HEK293 (cell line): ENCODE data around the gene TUT1.

Experiments
- CTCF ChIA-PET: fragments of 350-600 bp; formaldehyde crosslinking; extraction: SDS; loops from one replicate; lab custom pipeline; 2021; ENCODE audit warnings: antibody characterized with exemption; lab: Yijun Ruan, JAX
- POLR2A ChIA-PET: fragments of 300-600 bp; formaldehyde crosslinking; extraction: SDS; loops from one replicate; lab custom pipeline; 2020; ENCODE audit warnings: antibody characterized with exemption, inconsistent platforms; lab: Yijun Ruan, JAX
- H3K27ac ChIP-seq: fragments of 200-500 bp; sonication (Bioruptor generic); 2 replicates; pipeline ENCODE4 v1.5.1; 2014; ENCODE audit warnings: low read depth, low read length, control low read depth, inconsistent platforms; ENCODE audit errors: extremely low read depth
- H3K36me3 ChIP-seq, 2 experiments: fragments of 200-500 bp in 1 of 2; sonication (Bioruptor generic) in 1 of 2; 1 replicate in 1 of 2; 2 replicates in 1 of 2; pipeline ENCODE4 v1.5.1; 2014 to 2017; ENCODE audit warnings: inconsistent platforms in 2 of 2, low read length in 2 of 2; ENCODE audit not compliant: control insufficient read depth in 2 of 2, insufficient read depth in 1 of 2
- H3K4me1 ChIP-seq: fragments of 200-500 bp; sonication (Bioruptor generic); 2 replicates; pipeline ENCODE4 v1.5.1; 2014; ENCODE audit warnings: mild to moderate bottlenecking, low read length, inconsistent platforms; ENCODE audit not compliant: control insufficient read depth, insufficient read depth
- H3K4me3 ChIP-seq: 2 replicates; pipeline ENCODE4 v1.5.1; 2011; ENCODE audit warnings: low read depth, mild to moderate bottlenecking, control low read depth, low read length, moderate library complexity
- H3K9me3 ChIP-seq: fragments of 200-500 bp; sonication (Bioruptor generic); 2 replicates; pipeline ENCODE4 v1.5.1; 2014; ENCODE audit warnings: low read depth, low read length, inconsistent platforms; ENCODE audit not compliant: control insufficient read depth, insufficient read depth
- EGR2 ChIP-seq: fragments of 450-650 bp; formaldehyde crosslinking; IDR thresholded peaks from 2 replicates; pipeline ENCODE4 v1.5.1; 2016; ENCODE audit warnings: low read depth, missing biosample characterization, missing genetic modification characterization
- PRDM6 ChIP-seq: fragments of 450-650 bp; formaldehyde crosslinking; IDR thresholded peaks from 2 replicates; pipeline ENCODE4 v1.5.1; 2017; ENCODE audit warnings: missing biosample characterization, missing genetic modification characterization
- SETDB1 ChIP-seq: IDR thresholded peaks from one replicate; pipeline ENCODE4 v1.6.1; 2017; ENCODE audit warnings: mild to moderate bottlenecking, low read length, moderate library complexity, mixed read lengths; ENCODE audit not compliant: insufficient read length
- YY1 ChIP-seq: fragments of 450-650 bp; formaldehyde crosslinking; IDR thresholded peaks from 2 replicates; pipeline ENCODE4 v1.5.1; 2018; ENCODE audit warnings: missing biosample characterization, missing genetic modification characterization
- ZBTB10 ChIP-seq: fragments of 450-650 bp; formaldehyde crosslinking; IDR thresholded peaks from 2 replicates; pipeline ENCODE4 v1.5.1; 2016; ENCODE audit warnings: missing biosample characterization, missing genetic modification characterization
- ZBTB20 ChIP-seq: fragments of 450-650 bp; formaldehyde crosslinking; IDR thresholded peaks from 2 replicates; pipeline ENCODE4 v1.5.1; 2016; ENCODE audit warnings: missing biosample characterization, missing genetic modification characterization
- ZEB2 ChIP-seq: fragments of 450-650 bp; formaldehyde crosslinking; IDR thresholded peaks from 2 replicates; pipeline ENCODE4 v1.5.1; 2016; ENCODE audit warnings: missing biosample characterization, missing genetic modification characterization
- ZFP69B ChIP-seq: fragments of 450-650 bp; formaldehyde crosslinking; IDR thresholded peaks from 2 replicates; pipeline ENCODE4 v1.5.1; 2016; ENCODE audit warnings: missing biosample characterization, missing genetic modification characterization
- ZNF148 ChIP-seq: fragments of 450-650 bp; formaldehyde crosslinking; IDR thresholded peaks from 2 replicates; pipeline ENCODE4 v1.5.0; 2017; ENCODE audit warnings: missing biosample characterization, missing genetic modification characterization, borderline replicate concordance
- ZNF211 ChIP-seq: fragments of 450-650 bp; formaldehyde crosslinking; IDR thresholded peaks from 2 replicates; pipeline ENCODE4 v1.5.1; 2016; ENCODE audit warnings: low read depth, missing biosample characterization, missing genetic modification characterization
- ZNF274 ChIP-seq, 2 experiments: fragments of 200-500 bp in 1 of 2; fragments of 450-650 bp in 1 of 2; sonication (Bioruptor generic) in 1 of 2; formaldehyde crosslinking in 1 of 2; IDR thresholded peaks; 2 replicates each; pipeline versions ENCODE4 v1.5.1 to v1.6.1; 2014 to 2016; ENCODE audit warnings: borderline replicate concordance in 1 of 2, inconsistent platforms in 1 of 2, low read length in 1 of 2, missing biosample characterization in 1 of 2, missing genetic modification characterization in 1 of 2
- ZNF280C ChIP-seq: fragments of 450-650 bp; formaldehyde crosslinking; IDR thresholded peaks from 2 replicates; pipeline ENCODE4 v1.5.1; 2016; ENCODE audit warnings: missing biosample characterization, missing genetic modification characterization
- ZNF302 ChIP-seq: fragments of 450-650 bp; formaldehyde crosslinking; IDR thresholded peaks from 2 replicates; pipeline ENCODE4 v1.5.1; 2016; ENCODE audit warnings: missing biosample characterization, missing genetic modification characterization, low read depth
- ZNF391 ChIP-seq: fragments of 450-650 bp; formaldehyde crosslinking; IDR thresholded peaks from 2 replicates; pipeline ENCODE4 v1.5.1; 2016; ENCODE audit warnings: low read depth, missing biosample characterization, missing genetic modification characterization, borderline replicate concordance
- ZNF501 ChIP-seq: fragments of 450-650 bp; formaldehyde crosslinking; IDR thresholded peaks from 2 replicates; pipeline ENCODE4 v1.5.1; 2016; ENCODE audit warnings: missing biosample characterization, missing genetic modification characterization
- ZNF549 ChIP-seq: fragments of 450-650 bp; IDR thresholded peaks from 2 replicates; pipeline ENCODE4 v1.5.1; 2018; ENCODE audit warnings: missing biosample characterization, missing genetic modification characterization, mild to moderate bottlenecking, inconsistent platforms, moderate library complexity
- ZNF555 ChIP-seq: fragments of 450-650 bp; formaldehyde crosslinking; conservative IDR thresholded peaks from 2 replicates; pipeline ENCODE4 v1.5.1; 2017; ENCODE audit warnings: missing biosample characterization, mild to moderate bottlenecking, missing genetic modification characterization, inconsistent platforms
- ZNF558 ChIP-seq: fragments of 450-650 bp; formaldehyde crosslinking; IDR thresholded peaks from 2 replicates; pipeline ENCODE4 v1.5.1; 2016; ENCODE audit warnings: missing biosample characterization, missing genetic modification characterization
- ZNF585B ChIP-seq: fragments of 450-650 bp; formaldehyde crosslinking; IDR thresholded peaks from 2 replicates; pipeline ENCODE4 v1.5.1; 2016; ENCODE audit warnings: missing biosample characterization, missing genetic modification characterization
- ZNF610 ChIP-seq: fragments of 450-650 bp; formaldehyde crosslinking; IDR thresholded peaks from 2 replicates; pipeline ENCODE4 v1.5.1; 2016; ENCODE audit warnings: missing biosample characterization, missing genetic modification characterization, borderline replicate concordance
- ZNF747 ChIP-seq: fragments of 450-650 bp; formaldehyde crosslinking; IDR thresholded peaks from 2 replicates; pipeline ENCODE4 v1.5.1; 2016; ENCODE audit warnings: missing biosample characterization, missing genetic modification characterization
- ZNF777 ChIP-seq: fragments of 450-650 bp; formaldehyde crosslinking; IDR thresholded peaks from 2 replicates; pipeline ENCODE4 v1.5.1; 2017; ENCODE audit warnings: missing biosample characterization, missing genetic modification characterization, borderline replicate concordance
- ZSCAN16 ChIP-seq: fragments of 450-650 bp; formaldehyde crosslinking; IDR thresholded peaks from 2 replicates; pipeline ENCODE4 v1.5.1; 2016; ENCODE audit warnings: missing biosample characterization, missing genetic modification characterization
- ZXDB ChIP-seq: fragments of 450-650 bp; formaldehyde crosslinking; IDR thresholded peaks from 2 replicates; pipeline ENCODE4 v1.5.1; 2016; ENCODE audit warnings: missing biosample characterization, missing genetic modification characterization

Gene TUT1

GRCh38 chr11:62599069-62599696, 7.9 kb upstream of the TUT1 start (continued):
- TF ChIP-seq ZXDB (tag by site-specific recombination), result peak; percentile 100
- TF ChIP-seq ZNF280C, result no peak

- POLR2A ChIA-PET, result interaction anchor here (1.1 to 6.0 kb wide), 2 partner anchors 21 to 26 kb away, joined by 3 to 109 read pairs; partner anchors contain the start of genes B3GAT3 and EEF1G
- no peak for TF ChIP-seq ZNF610
- no peak for TF ChIP-seq ZNF747 (tag by site-specific recombination)
- TF ChIP-seq EGR2 (tag by site-specific recombination), result no peak
- no peak for TF ChIP-seq ZSCAN16
- no peak for TF ChIP-seq ZNF555 (tag by site-specific recombination)
- TF ChIP-seq ZNF777, result no peak
- no peak for TF ChIP-seq ZNF274 (IDR thresholded peaks at IDR 0.05; ENCODE audit: low read length)
- TF ChIP-seq ZNF274 (tag by site-specific recombination; IDR thresholded peaks at IDR 0.05; ENCODE audit: borderline replicate concordance), result no peak
- no peak for TF ChIP-seq ZEB2 (tag by site-specific recombination)
- TF ChIP-seq ZNF211 (tag by site-specific recombination), result no peak
- no peak for TF ChIP-seq YY1 (tag by site-specific recombination)
- no peak for TF ChIP-seq ZNF501 (tag by site-specific recombination)
- TF ChIP-seq ZNF549 (tag by site-specific recombination), result no peak
- no peak for TF ChIP-seq ZBTB10 (tag by site-specific recombination)
- TF ChIP-seq SETDB1, result no peak
- no peak for TF ChIP-seq ZNF558
- H3K27ac ChIP-seq, result no peak overlapping the region
- H3K36me3 ChIP-seq, result peaks cover 17 to 72% of the 10 kb centered on the region in 2 experiments; a peak in 2 of 3 replicates
- no peak overlapping the region for H3K4me3 ChIP-seq
- CTCF ChIA-PET, result interaction anchor here (1.4 to 2.7 kb wide), 2 partner anchors 17 to 20 kb away, joined by 5 to 15 read pairs; partner anchors contain the start of gene EML3
- H3K9me3 ChIP-seq, result no peaks in the 10 kb centered on the region
- no peaks in the 10 kb centered on the region for H3K4me1 ChIP-seq
Measured at GRCh38 chr11:62595124-62595523, 3.8 kb upstream of the TUT1 start.

GRCh38 chr11:62593434-62594044, 2.2 kb upstream of the TUT1 start:
- no peaks in the 10 kb centered on the region for H3K4me1 ChIP-seq
- CTCF ChIA-PET, result interaction anchor here (0.6 to 3.5 kb wide), 19 partner anchors 10 to 199 kb away, joined by 3 to 19 read pairs (median 4); partner anchors contain the start of genes B3GAT3, EEF1G, EML3 and LRRN4CL
- TF ChIP-seq ZNF148, result no peak
- TF ChIP-seq PRDM6 (tag by site-specific recombination), result no peak
- no peak for TF ChIP-seq ZNF391 (tag by site-specific recombination)
- no peak for TF ChIP-seq ZNF585B (tag by site-specific recombination)
- TF ChIP-seq ZFP69B (tag by site-specific recombination), result no peak
- no peak for TF ChIP-seq ZBTB20 (tag by site-specific recombination)
- TF ChIP-seq ZNF302, result no peak

More at GRCh38 chr11:62593434-62594044, 2.2 kb upstream of the TUT1 start:
- no peak overlapping the region for H3K4me3 ChIP-seq
- POLR2A ChIA-PET, result interaction anchor here (0.6 to 6.0 kb wide), 12 partner anchors 7 to 278 kb away, joined by 3 to 140 read pairs (median 12); partner anchors contain the start of genes B3GAT3, C11orf98, CSKMT and EEF1G
- H3K27ac ChIP-seq, result no peak overlapping the region
- no peaks in the 10 kb centered on the region for H3K9me3 ChIP-seq
- H3K36me3 ChIP-seq, result peaks cover 17 to 66% of the 10 kb centered on the region in 2 experiments; a peak in 2 of 3 replicates
